GM13977 (cell line): ENCODE results near the gene SAMD14.
A peak's percentile ranks its signal among the peaks of the same experiment; 100 is the strongest.

Experiments
- DNase-seq: peaks from one replicate; pipeline ENCODE4 v3.0.0; 2012; ENCODE audit warnings: low spot score
- in situ Hi-C: fragments of 300-500 bp; cut with MboI; formaldehyde crosslinking; loops from one replicate; pipeline ENCODE4 v1.12.0; 2022; ENCODE audit warnings: low sequenced_read_pairs, low pct_unique_long_range_greater_than_20kb, mixed read lengths, inconsistent platforms; ENCODE audit not compliant: unreplicated experiment
- TF ChIP-seq, protein P1 (sequence below): IDR thresholded peaks from 2 replicates; pipeline ENCODE4 v1.5.1; 2012; ENCODE audit warnings: mild to moderate bottlenecking, control low read depth; ENCODE audit not compliant: insufficient read depth; ENCODE audit errors: extremely low read depth, missing control alignments

The SAMD14 gene

DNA sequence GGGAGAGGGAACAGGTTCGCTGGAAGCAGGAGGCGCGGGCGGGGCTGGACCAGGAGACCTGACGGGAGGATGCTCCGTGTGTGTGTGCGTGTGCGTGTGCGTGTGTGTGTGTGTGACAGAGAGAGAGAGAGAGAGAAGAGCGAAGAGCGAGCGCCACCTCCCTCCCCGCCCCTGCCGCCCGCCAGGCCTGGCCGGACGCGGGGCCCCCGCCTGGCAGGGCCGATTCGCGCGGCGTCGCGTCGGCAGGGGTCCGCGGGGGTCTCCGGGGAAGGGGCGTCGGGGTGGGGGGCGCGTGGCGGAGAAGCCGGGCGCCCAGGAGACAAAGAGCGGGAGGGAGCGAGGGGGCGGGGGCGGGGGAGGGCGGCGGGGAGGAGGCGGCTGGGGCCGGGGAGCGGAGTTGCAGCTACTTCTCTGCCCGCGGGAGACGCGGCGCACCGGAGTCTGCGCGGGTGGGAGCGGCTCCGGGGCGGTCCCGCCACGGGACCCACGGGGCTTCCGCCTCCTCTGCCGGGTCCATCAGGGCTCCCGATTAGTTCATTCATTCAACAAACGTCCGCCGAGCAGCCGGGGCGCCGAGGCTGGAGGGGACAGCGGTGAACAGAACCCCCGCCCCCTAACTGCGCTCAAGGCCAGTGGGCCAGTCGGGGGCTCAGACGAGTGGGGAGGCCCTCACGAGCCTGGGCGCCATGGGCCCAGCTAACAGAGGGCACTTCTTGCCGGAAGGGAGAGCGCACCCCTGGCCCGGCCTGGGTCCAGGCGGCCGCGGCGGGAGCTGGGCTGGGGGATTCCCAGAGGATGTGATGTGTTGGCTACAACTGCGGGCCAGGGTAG, at the start of gene SAMD14:
TSS of gene SAMD14 (minus strand) at position 433 of the 831 bp plus-strand sequence. CDS start 5,201 bp downstream, outside the sequence.
- in situ Hi-C loops, result no loop called here
- peak; percentile 86 for DNase-seq
- TF ChIP-seq, protein P1, sequence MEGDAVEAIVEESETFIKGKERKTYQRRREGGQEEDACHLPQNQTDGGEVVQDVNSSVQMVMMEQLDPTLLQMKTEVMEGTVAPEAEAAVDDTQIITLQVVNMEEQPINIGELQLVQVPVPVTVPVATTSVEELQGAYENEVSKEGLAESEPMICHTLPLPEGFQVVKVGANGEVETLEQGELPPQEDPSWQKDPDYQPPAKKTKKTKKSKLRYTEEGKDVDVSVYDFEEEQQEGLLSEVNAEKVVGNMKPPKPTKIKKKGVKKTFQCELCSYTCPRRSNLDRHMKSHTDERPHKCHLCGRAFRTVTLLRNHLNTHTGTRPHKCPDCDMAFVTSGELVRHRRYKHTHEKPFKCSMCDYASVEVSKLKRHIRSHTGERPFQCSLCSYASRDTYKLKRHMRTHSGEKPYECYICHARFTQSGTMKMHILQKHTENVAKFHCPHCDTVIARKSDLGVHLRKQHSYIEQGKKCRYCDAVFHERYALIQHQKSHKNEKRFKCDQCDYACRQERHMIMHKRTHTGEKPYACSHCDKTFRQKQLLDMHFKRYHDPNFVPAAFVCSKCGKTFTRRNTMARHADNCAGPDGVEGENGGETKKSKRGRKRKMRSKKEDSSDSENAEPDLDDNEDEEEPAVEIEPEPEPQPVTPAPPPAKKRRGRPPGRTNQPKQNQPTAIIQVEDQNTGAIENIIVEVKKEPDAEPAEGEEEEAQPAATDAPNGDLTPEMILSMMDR, result no peak

DNA sequence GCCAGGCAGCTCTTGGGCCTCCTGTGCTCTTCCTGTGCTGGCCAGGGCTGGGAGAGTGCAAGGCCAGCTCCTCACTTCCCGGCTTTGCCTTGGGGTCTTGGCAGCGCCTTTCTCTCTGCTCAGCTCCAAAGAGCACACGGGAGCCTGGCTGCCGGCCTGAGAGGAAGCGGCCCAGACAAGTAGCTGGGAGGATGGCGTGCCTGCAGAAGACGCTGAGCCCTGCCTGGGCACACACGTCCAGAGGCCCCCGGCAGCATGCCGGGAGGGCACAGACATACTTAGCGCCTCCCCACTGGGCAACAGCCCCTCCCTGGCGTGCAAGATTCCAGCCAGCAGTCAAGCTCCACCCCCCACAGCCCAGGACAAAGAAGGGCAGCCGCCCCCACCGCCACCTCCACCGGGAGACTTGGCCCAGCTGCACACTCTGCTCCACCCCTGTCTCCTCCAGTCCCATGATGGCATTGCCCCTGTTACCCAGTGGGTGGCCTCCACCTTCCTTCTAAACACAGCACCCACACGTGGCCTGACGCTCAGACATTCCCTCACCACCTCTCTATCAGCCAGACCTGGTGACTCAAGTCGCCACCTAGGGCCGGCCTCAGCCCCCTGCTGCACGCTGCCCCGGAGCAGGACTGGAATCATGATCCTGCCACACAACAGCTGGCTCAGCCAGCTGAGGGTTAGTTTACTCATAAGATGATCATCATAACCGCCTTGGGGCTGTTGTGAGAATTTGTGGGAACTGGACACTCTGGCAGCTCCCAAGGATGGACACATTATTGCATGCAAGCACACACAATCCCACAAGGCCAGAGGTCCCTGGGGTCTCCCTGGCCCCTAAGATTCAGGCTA, 48.2 kb upstream of the SAMD14 start:
- TF ChIP-seq, protein P1, result peak; percentile 85
- in situ Hi-C loops, result no loop called here
- peak; percentile 74 for DNase-seq

DNA sequence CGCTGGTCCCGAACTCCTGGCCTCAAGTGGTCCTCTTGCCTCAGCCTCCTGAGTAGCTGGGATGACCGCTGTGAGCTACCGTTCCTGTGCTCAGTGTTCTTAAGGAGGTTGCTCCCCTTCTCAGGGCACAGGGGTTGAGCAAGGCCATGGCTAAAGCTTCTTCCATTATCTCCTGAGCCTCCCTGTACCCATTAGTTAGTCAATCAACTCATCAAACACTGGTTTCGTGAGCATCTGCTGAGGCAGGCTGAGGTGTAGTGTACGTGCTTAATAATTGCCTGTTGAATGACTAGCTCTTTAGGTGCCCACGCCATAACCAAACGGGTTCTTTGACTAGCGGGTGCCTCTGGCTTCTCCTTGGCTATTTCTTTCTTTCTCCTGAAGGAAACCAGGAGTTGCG, 47.5 kb upstream of the SAMD14 start:
- in situ Hi-C loops, result no loop called here
- TF ChIP-seq, protein P1, result no peak
- DNase-seq, result no peak

DNA sequence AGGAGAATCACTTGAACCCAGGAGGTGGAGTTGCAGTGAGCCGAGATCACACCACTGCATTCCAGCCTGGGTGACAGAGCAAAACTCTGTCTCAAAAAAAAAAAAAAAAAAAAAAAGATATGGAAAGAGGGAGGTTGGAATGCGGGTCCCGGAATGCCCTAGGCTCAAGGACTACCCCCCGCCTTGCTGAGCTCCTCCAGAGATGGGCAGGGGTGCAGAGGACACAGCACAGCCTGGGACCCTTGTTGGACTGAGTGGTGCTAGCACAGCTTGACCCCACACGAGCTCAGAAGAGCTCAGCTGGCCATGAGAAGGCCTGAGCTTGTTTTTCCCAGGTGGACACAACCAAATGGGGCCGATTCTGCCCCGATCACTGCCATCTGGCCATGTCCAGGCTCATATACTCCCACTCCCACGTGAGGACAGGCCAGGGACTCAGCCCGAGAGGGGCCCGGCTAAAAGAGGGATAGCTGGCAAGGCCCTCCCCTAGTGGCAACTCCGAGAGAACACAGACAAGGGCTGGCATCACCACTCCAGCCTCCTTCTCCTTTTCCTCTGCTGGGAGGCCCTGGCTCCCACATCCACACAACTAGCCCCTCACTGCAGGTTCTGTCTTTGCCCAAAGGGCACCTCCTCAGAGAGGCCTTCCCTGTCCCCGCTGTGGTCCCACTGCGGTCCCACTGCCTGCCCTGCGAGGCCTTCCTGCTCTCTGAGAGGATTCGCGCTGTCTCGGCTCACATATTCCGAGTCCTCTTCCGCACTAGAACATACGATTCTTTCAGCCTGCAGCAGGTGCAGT, 46.8 kb upstream of the SAMD14 start:
- TF ChIP-seq, protein P1, result no peak
- in situ Hi-C loops, result no loop called here
- DNase-seq, result no peak

DNA sequence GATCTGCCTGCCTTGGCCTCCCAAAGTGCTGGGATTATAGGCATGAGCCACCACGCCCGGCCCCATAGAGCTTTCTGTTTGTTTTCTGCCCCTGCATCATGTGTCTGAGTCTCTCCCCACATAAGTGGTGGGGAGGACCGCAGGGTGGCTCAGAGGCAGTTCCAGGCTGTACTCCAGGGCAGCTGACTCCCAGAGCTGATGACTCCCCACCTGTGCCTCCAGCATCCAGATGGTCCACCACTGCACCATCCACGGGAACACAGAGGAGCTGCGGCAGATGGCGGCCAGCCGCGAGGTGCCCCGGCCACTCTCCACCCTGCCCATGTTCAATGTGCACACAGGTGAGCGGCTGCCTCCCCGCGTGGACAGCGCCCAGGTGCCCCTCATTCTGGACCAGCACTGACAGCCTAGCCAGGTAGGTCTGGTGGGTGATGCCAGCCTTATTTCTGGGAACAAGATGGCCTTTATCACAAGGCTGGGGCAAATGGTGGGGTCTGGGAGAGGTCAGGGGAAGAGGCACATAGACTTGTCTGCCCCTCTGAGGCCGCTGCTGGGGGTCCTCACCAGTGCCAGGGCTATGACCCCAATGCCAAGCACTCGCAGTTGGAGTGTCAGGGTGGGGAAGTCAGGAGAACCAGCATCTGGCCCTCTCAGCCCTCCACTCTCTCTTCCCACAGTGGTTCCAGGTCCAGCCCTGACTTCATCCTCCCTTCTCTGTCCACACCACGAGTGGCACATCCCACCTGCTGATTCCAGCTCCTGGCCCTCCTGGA, 45.3 kb upstream of the SAMD14 start:
- in situ Hi-C loops, result no loop called here
- no peak for DNase-seq
- TF ChIP-seq, protein P1, result no peak
